ENCODE measurements around the gene PARD6A. TPM values are rescaled to one million over a fixed set of nuclear protein-coding genes. Genes with fewer than 3 reads are reported as not detected.

PARD6A gene
- total RNA-seq, 1 experiment from 2014 or later, result 4.4 TPM

DNA sequence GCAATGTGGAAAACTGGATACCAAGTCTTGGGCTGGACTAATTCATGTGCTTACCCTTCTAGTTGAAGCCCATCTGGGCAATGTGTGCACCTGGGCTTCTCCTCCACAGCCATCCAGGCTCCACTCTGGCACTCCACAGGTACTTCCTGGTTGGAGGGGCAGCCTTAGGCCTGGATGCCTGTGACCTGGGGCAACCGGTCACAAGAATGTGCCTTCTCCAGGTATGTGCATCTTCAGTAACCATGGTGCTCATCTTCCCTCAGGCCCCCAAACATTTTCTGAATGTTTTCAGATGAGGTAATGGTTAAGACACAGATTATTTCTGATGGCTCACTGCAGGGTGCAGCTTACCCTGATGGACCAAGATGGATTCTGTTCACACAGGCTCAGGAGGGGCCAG lies 17.0 kb downstream of the PARD6A start:
- Histone ChIP-seq H3K4me3 (no peak overlapping the region), H3F3A (ENCODE audit: insufficient read depth, low read depth) (peaks cover 27% of the 10 kb centered on the region), H3K36me3 (ENCODE audit: low read depth) (no peaks in the 10 kb centered on the region), H3K27me3 (ENCODE audit: insufficient read depth, low read depth) (no peaks in the 10 kb centered on the region), H3K9me2 (ENCODE audit: insufficient read depth) (no peaks in the 10 kb centered on the region), H3K9me3 (ENCODE audit: insufficient read depth, low read depth) (no peaks in the 10 kb centered on the region), H3K27ac (no peak overlapping the region), H3K4me2 (0 out of 2 replicates have a peak overlapping the region, but pooled peaks have one; percentile 30), H3K79me2 (ENCODE audit: low read depth) (0 out of 2 replicates have a peak, but pooled peaks cover 3% of the 10 kb centered on the region), H3K4me1 (replicated peaks; ENCODE audit: insufficient read depth) (peaks cover 26% of the 10 kb centered on the region), H4K20me1 (ENCODE audit: insufficient read depth) (no peaks in the 10 kb centered on the region), H2AFZ (no peak overlapping the region)
- BruUV-seq (replicated peaks), result no TSS peak
- ChIA-PET POLR2A (ENCODE audit: unreplicated experiment) (no interaction called here), CTCF (no interaction called here)
- peak; percentile 47 to 81 for DNase-seq
- TF ChIP-seq EZH2 (IDR thresholded peaks at IDR 0.05; ENCODE audit: low read depth), result no peak
- TF ChIP-seq, protein P1, sequence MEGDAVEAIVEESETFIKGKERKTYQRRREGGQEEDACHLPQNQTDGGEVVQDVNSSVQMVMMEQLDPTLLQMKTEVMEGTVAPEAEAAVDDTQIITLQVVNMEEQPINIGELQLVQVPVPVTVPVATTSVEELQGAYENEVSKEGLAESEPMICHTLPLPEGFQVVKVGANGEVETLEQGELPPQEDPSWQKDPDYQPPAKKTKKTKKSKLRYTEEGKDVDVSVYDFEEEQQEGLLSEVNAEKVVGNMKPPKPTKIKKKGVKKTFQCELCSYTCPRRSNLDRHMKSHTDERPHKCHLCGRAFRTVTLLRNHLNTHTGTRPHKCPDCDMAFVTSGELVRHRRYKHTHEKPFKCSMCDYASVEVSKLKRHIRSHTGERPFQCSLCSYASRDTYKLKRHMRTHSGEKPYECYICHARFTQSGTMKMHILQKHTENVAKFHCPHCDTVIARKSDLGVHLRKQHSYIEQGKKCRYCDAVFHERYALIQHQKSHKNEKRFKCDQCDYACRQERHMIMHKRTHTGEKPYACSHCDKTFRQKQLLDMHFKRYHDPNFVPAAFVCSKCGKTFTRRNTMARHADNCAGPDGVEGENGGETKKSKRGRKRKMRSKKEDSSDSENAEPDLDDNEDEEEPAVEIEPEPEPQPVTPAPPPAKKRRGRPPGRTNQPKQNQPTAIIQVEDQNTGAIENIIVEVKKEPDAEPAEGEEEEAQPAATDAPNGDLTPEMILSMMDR (conservative IDR thresholded peaks at IDR 0.05), result no peak
- intact Hi-C loops (cut with micrococcal nuclease; ENCODE audit: unreplicated experiment), result loop anchor here (5.0 to 10.0 kb wide), 3 partner anchors 45 to 557 kb away; partner anchors contain the start of gene ESRP2

DNA sequence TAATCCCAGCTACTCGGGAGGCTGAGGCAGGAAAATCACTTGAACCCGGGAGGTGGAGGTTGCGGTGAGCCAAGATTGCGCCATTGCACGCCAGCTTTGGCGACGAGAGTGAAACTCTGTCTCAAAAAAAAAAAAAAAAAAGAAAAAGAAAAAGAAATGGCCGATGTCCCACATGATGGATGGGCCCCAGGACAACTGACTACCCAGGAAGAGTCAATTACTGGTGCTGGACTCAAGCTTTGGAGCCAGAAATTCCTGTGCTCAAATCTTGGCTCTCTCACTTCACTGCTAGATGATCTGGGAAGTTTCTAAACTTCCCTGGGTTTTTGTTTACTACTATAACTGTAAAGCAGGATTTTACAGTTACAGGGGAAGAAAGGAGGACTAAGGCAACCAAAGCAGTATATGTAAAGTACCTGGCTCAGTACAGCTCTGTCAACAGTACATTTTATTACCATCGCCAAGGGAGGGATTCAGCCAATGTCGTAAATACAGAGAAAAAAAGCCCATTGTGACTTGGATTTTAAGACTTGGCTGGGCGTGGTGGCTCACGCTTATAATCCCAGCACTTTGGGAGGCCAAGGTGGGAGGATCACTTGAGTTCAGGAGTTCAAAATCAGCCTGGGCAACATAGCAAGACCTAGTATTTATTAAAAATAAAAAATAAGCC lies 17.7 kb downstream of the PARD6A start:
- no peaks in the 10 kb centered on the region for H3K36me3 ChIP-seq (ENCODE audit: low read depth)
- peaks cover 27% of the 10 kb centered on the region for H3F3A ChIP-seq (ENCODE audit: insufficient read depth, low read depth)
- no peak for DNase-seq
- ChIA-PET POLR2A (ENCODE audit: unreplicated experiment) (no interaction called here), CTCF (no interaction called here)
- intact Hi-C loops (cut with micrococcal nuclease; ENCODE audit: unreplicated experiment), result loop anchor here (5.0 to 10.0 kb wide), 3 partner anchors 44 to 556 kb away; partner anchors contain the start of gene ESRP2
- H3K4me3 ChIP-seq, result no peak overlapping the region
- H3K79me2 ChIP-seq (ENCODE audit: low read depth), result 0 out of 2 replicates have a peak, but pooled peaks cover 3% of the 10 kb centered on the region
- no peaks in the 10 kb centered on the region for H3K9me3 ChIP-seq (ENCODE audit: insufficient read depth, low read depth)
- H3K27me3 ChIP-seq (ENCODE audit: insufficient read depth, low read depth), result no peaks in the 10 kb centered on the region
- no peaks in the 10 kb centered on the region for H4K20me1 ChIP-seq (ENCODE audit: insufficient read depth)
- H2AFZ ChIP-seq, result no peak overlapping the region
- no peaks in the 10 kb centered on the region for H3K9me2 ChIP-seq (ENCODE audit: insufficient read depth)
- no peak overlapping the region for H3K4me2 ChIP-seq
- H3K27ac ChIP-seq, result 0 out of 2 replicates have a peak overlapping the region, but pooled peaks have one; percentile 19
- TF ChIP-seq EZH2 (IDR thresholded peaks at IDR 0.05; ENCODE audit: low read depth), result no peak
- TF ChIP-seq, protein P1 (conservative IDR thresholded peaks at IDR 0.05), result no peak
- H3K4me1 ChIP-seq (replicated peaks; ENCODE audit: insufficient read depth), result peaks cover 26% of the 10 kb centered on the region
- no TSS peak for BruUV-seq (replicated peaks)

DNA sequence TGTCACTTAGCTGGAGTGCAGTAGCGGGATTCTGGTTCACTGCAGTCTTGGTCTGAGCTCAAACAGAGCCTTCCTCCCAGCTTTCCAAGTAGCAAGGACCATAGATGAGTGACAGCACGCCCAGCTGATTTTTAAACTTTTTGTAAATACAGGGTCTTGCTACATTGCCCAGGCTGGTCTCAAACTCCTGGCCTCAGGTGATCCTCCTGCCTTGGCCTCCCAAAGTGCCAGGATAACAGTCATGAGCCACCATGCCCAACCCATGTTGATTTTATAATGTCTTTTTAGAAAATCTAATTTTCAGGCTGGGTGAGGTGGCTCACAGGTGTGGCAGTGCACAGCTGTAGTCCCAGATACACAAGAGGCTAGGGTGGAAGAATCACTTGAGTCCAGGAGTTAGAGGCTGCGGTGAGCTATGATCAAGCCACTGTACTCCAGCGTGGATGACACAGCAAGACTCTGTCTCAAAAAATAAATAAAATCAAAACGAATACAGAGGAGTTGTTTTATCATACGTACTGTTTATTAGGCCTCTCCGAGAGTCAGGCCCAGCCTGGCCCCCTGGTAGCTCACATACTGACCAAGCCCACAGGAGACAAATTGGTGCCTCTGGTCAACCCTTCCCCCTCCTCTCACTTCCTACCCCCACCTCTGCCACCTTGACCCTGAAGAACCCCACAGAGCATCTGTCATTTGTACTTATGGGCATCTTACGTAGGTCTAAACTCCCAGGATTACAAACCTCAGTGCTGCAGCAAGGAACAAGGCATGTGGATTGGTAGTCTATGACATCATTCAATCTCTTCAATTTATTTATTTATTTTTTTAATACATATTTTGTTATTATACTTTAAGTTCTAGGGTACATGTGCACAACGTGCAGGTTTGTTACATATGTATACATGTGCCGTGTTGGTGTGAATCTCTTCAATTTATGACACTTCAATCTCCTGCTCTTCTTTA lies 19.5 kb downstream of the PARD6A start:
- Histone ChIP-seq H3K27me3 (ENCODE audit: insufficient read depth, low read depth) (no peaks in the 10 kb centered on the region), H3K27ac (no peak overlapping the region), H3K4me2 (no peak overlapping the region), H3F3A (ENCODE audit: insufficient read depth, low read depth) (peaks cover 27% of the 10 kb centered on the region), H3K79me2 (ENCODE audit: low read depth) (0 out of 2 replicates have a peak, but pooled peaks cover 3% of the 10 kb centered on the region), H3K9me3 (ENCODE audit: insufficient read depth, low read depth) (no peaks in the 10 kb centered on the region), H3K9me2 (ENCODE audit: insufficient read depth) (no peaks in the 10 kb centered on the region), H4K20me1 (ENCODE audit: insufficient read depth) (no peaks in the 10 kb centered on the region), H3K36me3 (ENCODE audit: low read depth) (no peaks in the 10 kb centered on the region), H3K4me1 (replicated peaks; ENCODE audit: insufficient read depth) (peaks cover 26% of the 10 kb centered on the region), H2AFZ (no peak overlapping the region), H3K4me3 (no peak overlapping the region)
- CTCF ChIA-PET, result interaction anchor here (0.7 kb wide), 1 partner anchor 186 kb away, joined by 3 read pairs; no protein-coding TSS in a partner anchor
- intact Hi-C loops (cut with micrococcal nuclease; ENCODE audit: unreplicated experiment), result loop anchor here (5.0 to 10.0 kb wide), 3 partner anchors 42 to 555 kb away; partner anchors contain the start of gene ESRP2
- POLR2A ChIA-PET (ENCODE audit: unreplicated experiment), result interaction anchor here (0.6 kb wide), 1 partner anchor 33 kb away, joined by 4 read pairs; no protein-coding TSS in a partner anchor
- no peak for TF ChIP-seq EZH2 (IDR thresholded peaks at IDR 0.05; ENCODE audit: low read depth)
- TF ChIP-seq, protein P1 (conservative IDR thresholded peaks at IDR 0.05), result no peak
- no TSS peak for BruUV-seq (replicated peaks)
- DNase-seq, result no peak
